OCI-LY7 (cell line): ENCODE results near the gene AMHR2. TPM values are rescaled to one million over a fixed set of nuclear protein-coding genes. Genes with fewer than 3 reads are reported as not detected.

ENCODE experiments used
- BruUV-seq: library from RNA; stranded (reverse); fragments of 400-500 nt; replicated peaks from 2 replicates; lab custom pipeline; 2021; lab: Mats Ljungman, UMichigan
- CTCF ChIA-PET: fragments of 300-600 bp; sonication (Branson Sonifier 250); formaldehyde crosslinking; loops from one replicate; lab custom pipeline; 2022; ENCODE audit warnings: antibody characterized with exemption; ENCODE audit not compliant: unreplicated experiment; lab: Charles Lee
- POLR2A ChIA-PET: fragments of 300-600 bp; sonication (Branson Sonifier 250); formaldehyde crosslinking; loops from one replicate; lab custom pipeline; 2022; ENCODE audit warnings: antibody characterized with exemption; lab: Charles Lee
- DNase-seq: peaks from one replicate; pipeline ENCODE4 v3.0.0-alpha.2; 2015; ENCODE audit warnings: low spot score
- H2AFZ ChIP-seq: fragments of 200-600 bp; sonication (generic), shearing (Covaris generic); 2 replicates; pipeline ENCODE4 v1.6.1; 2014; ENCODE audit warnings: mild to moderate bottlenecking, antibody characterized with exemption, low read length, moderate library complexity
- H3K27ac ChIP-seq: fragments of 200-600 bp; sonication (generic); 2 replicates; pipeline ENCODE4 v1.5.1; 2014; ENCODE audit warnings: mixed run types, low read depth, mild to moderate bottlenecking, moderate library complexity, low read length, inconsistent platforms; ENCODE audit not compliant: poor library complexity, severe bottlenecking
- H3K36me3 ChIP-seq: fragments of 200-600 bp; sonication (generic); 2 replicates; pipeline ENCODE4 v1.6.1; 2014; ENCODE audit warnings: mild to moderate bottlenecking, antibody characterized with exemption, low read length, moderate library complexity, mixed read lengths; ENCODE audit not compliant: insufficient read depth
- H3K4me1 ChIP-seq: fragments of 200-600 bp; sonication (generic); 2 replicates; pipeline ENCODE4 v1.5.1; 2014; ENCODE audit warnings: mild to moderate bottlenecking, low read length; ENCODE audit not compliant: insufficient read depth, poor library complexity, severe bottlenecking
- H3K4me2 ChIP-seq: fragments of 200-600 bp; sonication (generic); 2 replicates; pipeline ENCODE4 v1.6.1; 2014; ENCODE audit warnings: mild to moderate bottlenecking, low read length
- H3K4me3 ChIP-seq: fragments of 200-600 bp; sonication (generic); 2 replicates; pipeline ENCODE4 v1.5.1; 2014; ENCODE audit warnings: mild to moderate bottlenecking, low read depth, low read length; ENCODE audit not compliant: poor library complexity, severe bottlenecking
- H3K79me2 ChIP-seq: fragments of 200-600 bp; sonication (generic); 2 replicates; pipeline ENCODE4 v1.6.1; 2016; ENCODE audit warnings: low read depth, mild to moderate bottlenecking, low read length, moderate library complexity, mixed read lengths; ENCODE audit not compliant: insufficient read depth
- H3K9me2 ChIP-seq: fragments of 200-600 bp; sonication (generic); 2 replicates; pipeline ENCODE4 v1.6.1; 2016; ENCODE audit warnings: mild to moderate bottlenecking, low read length, mixed read lengths; ENCODE audit not compliant: insufficient read depth
- H3K9me3 ChIP-seq: fragments of 200-600 bp; sonication (generic); 2 replicates; pipeline ENCODE4 v1.6.1; 2014; ENCODE audit warnings: mild to moderate bottlenecking, mixed run types, low read length, mixed read lengths
- H4K20me1 ChIP-seq: fragments of 200-600 bp; sonication (generic); 2 replicates; pipeline ENCODE4 v1.6.1; 2014; ENCODE audit warnings: mild to moderate bottlenecking, antibody characterized with exemption, low read length, moderate library complexity, mixed read lengths; ENCODE audit not compliant: insufficient read depth
- CTCF ChIP-seq: fragments of 200-600 bp; sonication (generic); conservative IDR thresholded peaks from 2 replicates; pipeline ENCODE4 v1.5.1; 2014; ENCODE audit warnings: mild to moderate bottlenecking, antibody characterized with exemption, low read length, moderate library complexity, mixed read lengths
- EZH2phosphoT487 ChIP-seq: fragments of 200-600 bp; sonication (generic); IDR thresholded peaks from 2 replicates; pipeline ENCODE4 v1.6.1; 2018; ENCODE audit warnings: low read depth, borderline replicate concordance, mild to moderate bottlenecking, mixed run types, antibody characterized with exemption, low read length, moderate library complexity, mixed read lengths
- intact Hi-C: fragments of 100-400 bp; cut with micrococcal nuclease; formaldehyde crosslinking; loops from one replicate; pipeline ENCODE4 v1.10.0; 2022; ENCODE audit not compliant: unreplicated experiment
- total RNA-seq, 2 experiments: library from RNA; depleted of rRNA in 1 of 2; stranded (reverse); fragments of >200 nt in 1 of 2; shearing (Covaris generic) in 1 of 2; gene quantifications; 2 replicates each; pipeline ENCODE4 v1.2.3, GENCODE V29; 2014 to 2022

The AMHR2 gene
- total RNA-seq, 2 experiments from 2014 or later = not detected

- H3K4me2 ChIP-seq = no peak overlapping the region
- H3K4me3 ChIP-seq = no peak overlapping the region
- POLR2A ChIA-PET = interaction anchor here (0.6 to 1.3 kb wide), 2 partner anchors 73 to 248 kb away, joined by 3 read pairs; no protein-coding TSS in a partner anchor
- no peaks in the 10 kb centered on the region for H3K9me3 ChIP-seq
- CTCF ChIA-PET = no interaction called here
- BruUV-seq = no TSS peak
- H3K36me3 ChIP-seq = no peaks in the 10 kb centered on the region
- H2AFZ ChIP-seq = no peak overlapping the region
- intact Hi-C loops = no loop called here
- no peaks in the 10 kb centered on the region for H3K9me2 ChIP-seq
- no peak overlapping the region for H3K27ac ChIP-seq
- H3K79me2 ChIP-seq = no peaks in the 10 kb centered on the region
- peaks cover 2% of the 10 kb centered on the region for H3K4me1 ChIP-seq
- H4K20me1 ChIP-seq = no peaks in the 10 kb centered on the region
- DNase-seq = no peak
- TF ChIP-seq EZH2phosphoT487 (no peak), CTCF (no peak)
These were observed 4.4 kb downstream of the AMHR2 start for GRCh38 chr12:53427905-53428594.

- Histone ChIP-seq H3K36me3 (no peaks in the 10 kb centered on the region), H3K9me3 (no peaks in the 10 kb centered on the region), H3K27ac (no peak overlapping the region), H4K20me1 (no peaks in the 10 kb centered on the region), H3K4me2 (no peak overlapping the region), H3K4me3 (no peak overlapping the region), H3K9me2 (no peaks in the 10 kb centered on the region), H2AFZ (no peak overlapping the region), H3K79me2 (no peaks in the 10 kb centered on the region), H3K4me1 (peaks cover 4% of the 10 kb centered on the region)
- ChIA-PET POLR2A (no interaction called here), CTCF (no interaction called here)
- TF ChIP-seq EZH2phosphoT487 (no peak), CTCF (no peak)
- no peak for DNase-seq
- intact Hi-C loops = no loop called here
- no TSS peak for BruUV-seq
These were observed 5.1 kb downstream of the AMHR2 start for GRCh38 chr12:53428741-53429140.

- intact Hi-C loops = no loop called here
- Histone ChIP-seq H3K4me1 (peaks cover 4% of the 10 kb centered on the region), H3K79me2 (no peaks in the 10 kb centered on the region), H3K4me3 (no peak overlapping the region), H2AFZ (no peak overlapping the region), H3K9me3 (no peaks in the 10 kb centered on the region), H3K9me2 (no peaks in the 10 kb centered on the region), H3K4me2 (no peak overlapping the region), H3K36me3 (no peaks in the 10 kb centered on the region), H3K27ac (no peak overlapping the region), H4K20me1 (no peaks in the 10 kb centered on the region)
- BruUV-seq = no TSS peak
- ChIA-PET CTCF (interaction anchor here (0.9 kb wide), 1 partner anchor 85 kb away, joined by 4 read pairs; no protein-coding TSS in a partner anchor), POLR2A (interaction anchor here (0.8 kb wide), 1 partner anchor 52 kb away, joined by 3 read pairs; no protein-coding TSS in a partner anchor)
- no peak for DNase-seq
- no peak for TF ChIP-seq EZH2phosphoT487
- no peak for TF ChIP-seq CTCF
These were observed 6.5 kb downstream of the AMHR2 start for GRCh38 chr12:53430116-53430515.
